ENCODE data around the gene CCDC127. TPM values are rescaled to one million over a fixed set of nuclear protein-coding genes. Genes with fewer than 3 reads are reported as not detected.

Gene CCDC127
- total and polyA plus RNA-seq, 2 of the 13 experiments (the other 11 are each of a cell fraction or from before 2014, with no cell fraction given) = 2.9 to 4.3 TPM

- no peak for ATAC-seq
- H3K27ac ChIP-seq (ENCODE audit: extremely low read length, insufficient read depth, low read length) = no peak overlapping the region
- CTCF ChIA-PET (ENCODE audit: low intra/inter-chr PET ratio, low total read pairs) = no interaction called here
- intact Hi-C loops (cut with micrococcal nuclease; ENCODE audit: unreplicated experiment) (no loop called here), in situ Hi-C loops (cut with HindIII; ENCODE audit: extremely low pct_ligation_motif_present, low pct_unique_long_range_greater_than_20kb) (no loop called here)
- H4K20me1 ChIP-seq (ENCODE audit: insufficient read depth, low read length) = peaks cover 11% of the 10 kb centered on the region; the same call in 1 of the 2 replicates
- POLR2A ChIA-PET = interaction anchor here (1.9 kb wide), 1 partner anchor 13 kb away, joined by 4 read pairs; the partner anchor contains the start of genes CCDC127 and SDHA
- H3K36me3 ChIP-seq (replicated peaks in 1 of 2; ENCODE audit: control insufficient read depth in 1 of 2, insufficient read depth in 2 of 2, low read length in 2 of 2) = peaks cover 15 to 40% of the 10 kb centered on the region in 2 experiments; a peak in 4 of 5 replicates
- no peak overlapping the region for H3K9ac ChIP-seq (ENCODE audit: insufficient read depth, low read depth, low read length)
- no TSS peak for BruUV-seq (replicated peaks)
- H2AFZ ChIP-seq (ENCODE audit: low read length) = no peak overlapping the region
- H3K9me3 ChIP-seq (ENCODE audit: low read length) = no peaks in the 10 kb centered on the region
- TF ChIP-seq ZNF513 (CRISPR knock-in tag; conservative IDR thresholded peaks at IDR 0.05) (no peak), ZKSCAN8 (CRISPR knock-in tag; IDR thresholded peaks at IDR 0.05; ENCODE audit: borderline replicate concordance) (0 out of 2 replicates have a peak, but pooled peaks have one; percentile 47), ZNF124 (CRISPR knock-in tag; IDR thresholded peaks at IDR 0.05) (no peak), TOE1 (CRISPR knock-in tag; IDR thresholded peaks at IDR 0.05) (no peak)
- no peak overlapping the region for H3K4me2 ChIP-seq (ENCODE audit: low read depth, low read length)
- H3K27me3 ChIP-seq (ENCODE audit: control insufficient read depth in 1 of 2, insufficient read depth in 2 of 2, low read length in 2 of 2) = no peaks in the 10 kb centered on the region
- no peak for DNase-seq (ENCODE audit: low spot score)
- no peak for FAIRE-seq
- no peak overlapping the region for H3K4me3 ChIP-seq (replicated peaks in 1 of 3; ENCODE audit: insufficient read depth in 1 of 3, low read depth in 2 of 3, low read length in 3 of 3)
- no peaks in the 10 kb centered on the region for H3K4me1 ChIP-seq (ENCODE audit: insufficient read depth, low read length)
- H3K79me2 ChIP-seq (ENCODE audit: insufficient read depth, low read length) = peaks cover 17% of the 10 kb centered on the region
Observed at GRCh38 chr5:204462-204861, 13.5 kb downstream of the CCDC127 start.

- POLR2A ChIA-PET = interaction anchor here (1.9 kb wide), 1 partner anchor 14 kb away, joined by 4 read pairs; the partner anchor contains the start of genes CCDC127 and SDHA
- 93% methylated on average over 6 of the region's 6 CpGs for WGBS (ENCODE audit: low lambda C conversion rate)
- Histone ChIP-seq H3K27me3 (ENCODE audit: control insufficient read depth in 1 of 2, insufficient read depth in 2 of 2, low read length in 2 of 2) (no peaks in the 10 kb centered on the region), H3K79me2 (ENCODE audit: insufficient read depth, low read length) (peaks cover 16% of the 10 kb centered on the region), H3K9ac (ENCODE audit: insufficient read depth, low read depth, low read length) (no peak overlapping the region), H3K4me2 (ENCODE audit: low read depth, low read length) (no peak overlapping the region), H3K4me1 (ENCODE audit: insufficient read depth, low read length) (no peaks in the 10 kb centered on the region), H2AFZ (ENCODE audit: low read length) (no peak overlapping the region), H4K20me1 (ENCODE audit: insufficient read depth, low read length) (peaks cover 11% of the 10 kb centered on the region; the same call in 1 of the 2 replicates), H3K4me3 (replicated peaks in 1 of 3; ENCODE audit: insufficient read depth in 1 of 3, low read depth in 2 of 3, low read length in 3 of 3) (no peak overlapping the region), H3K36me3 (replicated peaks in 1 of 2; ENCODE audit: control insufficient read depth in 1 of 2, insufficient read depth in 2 of 2, low read length in 2 of 2) (peaks cover 15 to 40% of the 10 kb centered on the region in 2 experiments; a peak in 4 of 5 replicates), H3K9me3 (ENCODE audit: low read length) (no peaks in the 10 kb centered on the region), H3K27ac (ENCODE audit: extremely low read length, insufficient read depth, low read length) (no peak overlapping the region)
- FAIRE-seq (no peak), ATAC-seq (no peak), DNase-seq (ENCODE audit: low spot score) (no peak)
- CTCF ChIA-PET (ENCODE audit: low intra/inter-chr PET ratio, low total read pairs) = no interaction called here
- intact Hi-C loops (cut with micrococcal nuclease; ENCODE audit: unreplicated experiment) (no loop called here), in situ Hi-C loops (cut with HindIII; ENCODE audit: extremely low pct_ligation_motif_present, low pct_unique_long_range_greater_than_20kb) (no loop called here)
- BruUV-seq (replicated peaks) = no TSS peak
- TF ChIP-seq DDIT3 (CRISPR knock-in tag; IDR thresholded peaks at IDR 0.05) (no peak), ZNF768 (CRISPR knock-in tag; IDR thresholded peaks at IDR 0.05) (no peak), SMC3 (IDR thresholded peaks at IDR 0.05; ENCODE audit: low read length) (no peak), PPARG (CRISPR knock-in tag; conservative IDR thresholded peaks at IDR 0.05) (no peak), FOXO1 (CRISPR knock-in tag; IDR thresholded peaks at IDR 0.05) (no peak), SP4 (CRISPR knock-in tag; IDR thresholded peaks at IDR 0.05) (no peak), TGIF2 (CRISPR knock-in tag; IDR thresholded peaks at IDR 0.05) (no peak), ZNF367 (CRISPR knock-in tag; IDR thresholded peaks at IDR 0.05; ENCODE audit: borderline replicate concordance) (no peak), KLF13 (CRISPR knock-in tag; IDR thresholded peaks at IDR 0.05) (no peak), KDM3A (CRISPR knock-in tag; IDR thresholded peaks at IDR 0.05; ENCODE audit: low read depth) (no peak), ZKSCAN1 (IDR thresholded peaks at IDR 0.05; ENCODE audit: low read length) (no peak), TEAD3 (CRISPR knock-in tag; optimal IDR thresholded peaks at IDR 0.05; ENCODE audit: borderline replicate concordance) (no peak), ZNF691 (CRISPR knock-in tag; IDR thresholded peaks at IDR 0.05; ENCODE audit: borderline replicate concordance, low read depth) (no peak)
Observed at GRCh38 chr5:204001-204400, 14.0 kb downstream of the CCDC127 start.

All from HepG2 (cell line).